CD4-positive, alpha-beta T cell treated with Interleukin-12 subunit alpha and Interleukin-12 subunit beta, for 1 hour (primary cell): ENCODE data around the gene FCHSD2.
A peak's percentile ranks its signal among the peaks of the same experiment; 100 is the strongest.
"Not testable (repeated sequence)": the region's sequence is repeated elsewhere in the genome, so short reads cannot be mapped to it uniquely, and the experiment has no call there.

ENCODE experiments used
- DNase-seq: peaks from one replicate; pipeline ENCODE4 v3.0.0-alpha.2; 2020

The FCHSD2 gene

DNA sequence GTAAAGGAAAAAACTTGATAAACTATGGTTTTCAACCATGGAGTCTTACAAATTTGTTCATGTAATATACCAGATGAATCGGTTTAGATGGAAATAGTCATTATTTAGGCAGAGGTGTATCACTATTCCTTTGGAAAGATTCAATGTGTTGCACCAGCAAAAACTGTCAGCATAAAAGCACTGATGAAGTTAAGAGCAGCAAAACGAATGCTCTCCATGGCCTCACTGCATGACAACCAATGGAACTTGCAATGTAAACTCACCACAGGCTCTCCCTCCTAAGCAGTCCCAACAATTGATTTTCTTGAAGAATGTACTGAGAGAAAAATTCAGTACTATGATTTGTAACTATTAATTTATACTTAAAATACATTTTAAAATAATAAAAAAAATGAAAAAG lies 139.9 kb downstream of the FCHSD2 start:
- DNase-seq, result no peak

DNA sequence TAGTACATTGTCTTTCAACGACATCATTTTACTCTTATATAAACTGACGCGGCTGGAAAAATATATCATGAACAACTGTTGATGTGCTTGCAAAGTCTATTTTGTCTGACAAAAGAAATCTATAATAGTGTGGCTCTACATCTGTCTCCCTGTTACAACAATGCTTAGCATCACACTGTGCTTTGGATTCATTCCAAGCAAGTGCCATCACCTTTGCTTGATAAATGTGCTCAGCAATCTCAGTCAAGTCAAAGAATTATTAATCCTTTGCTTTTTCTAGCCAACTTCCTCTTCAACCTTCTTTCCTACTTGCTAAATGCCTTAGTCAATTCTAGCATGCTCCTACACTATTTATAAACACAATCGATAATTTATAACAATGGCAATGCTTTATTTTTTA lies 140.5 kb downstream of the FCHSD2 start:
- DNase-seq, result no peak

DNA sequence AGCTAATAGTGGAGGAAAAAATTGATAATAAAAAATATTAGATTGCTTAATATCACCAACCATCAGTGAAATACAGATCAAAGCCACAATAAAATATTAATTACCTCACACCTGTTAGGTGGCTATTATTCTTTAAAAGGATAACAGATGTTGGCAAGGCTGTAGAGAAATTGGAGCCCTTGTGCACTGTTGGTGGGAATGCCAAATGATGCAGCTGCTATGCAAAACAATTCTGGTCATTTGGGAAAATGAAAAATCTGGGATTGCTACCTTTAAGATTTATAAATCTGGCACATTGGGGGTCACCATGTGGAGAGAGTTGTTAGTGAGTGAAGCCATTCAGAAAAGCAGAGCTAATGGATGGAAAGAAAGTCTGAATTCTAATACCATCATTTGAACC lies 143.4 kb downstream of the FCHSD2 start:
- no peak for DNase-seq

GRCh38 chr11:72996959-72997358 lies 145.2 kb downstream of the FCHSD2 start:
- DNase-seq, result no peak

DNA sequence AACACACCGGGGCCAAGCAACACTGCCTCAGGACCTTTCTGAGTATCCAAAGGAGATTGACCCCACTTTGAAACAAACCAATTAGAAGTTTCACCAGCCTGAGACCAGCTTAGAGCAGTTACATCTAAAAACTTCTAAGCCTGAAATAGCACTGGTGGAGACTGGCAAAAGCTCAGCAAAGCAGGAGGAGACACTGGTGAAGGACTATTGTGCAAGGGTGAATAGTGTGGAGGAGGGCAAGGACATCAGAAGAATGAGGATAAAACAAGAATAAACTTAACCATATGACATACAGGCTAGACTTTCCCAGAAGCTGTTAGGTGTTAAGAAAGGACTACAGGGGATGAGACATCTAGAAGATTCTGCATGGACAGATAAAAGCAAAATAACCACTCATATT lies 152.4 kb downstream of the FCHSD2 start:
- DNase-seq, result no peak

DNA sequence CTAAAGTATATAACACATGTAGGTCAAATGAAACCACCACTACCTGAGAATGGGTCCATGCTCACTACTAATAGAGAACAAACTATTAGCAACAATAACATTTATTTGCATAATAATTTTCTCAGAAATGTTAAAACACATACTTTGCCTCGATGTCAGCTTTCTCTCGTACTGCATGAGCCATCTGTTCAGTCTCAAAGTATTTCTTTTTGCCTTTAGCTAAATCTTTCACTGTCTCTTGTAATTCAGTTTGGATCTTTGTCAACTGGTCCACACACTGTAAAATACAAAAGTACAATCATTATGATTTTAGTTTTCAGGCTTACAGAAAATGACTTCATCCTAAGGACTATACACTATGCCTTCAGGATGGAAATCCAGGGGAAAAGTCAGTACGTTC lies 153.3 kb downstream of the FCHSD2 start:
- DNase-seq, result no peak

DNA sequence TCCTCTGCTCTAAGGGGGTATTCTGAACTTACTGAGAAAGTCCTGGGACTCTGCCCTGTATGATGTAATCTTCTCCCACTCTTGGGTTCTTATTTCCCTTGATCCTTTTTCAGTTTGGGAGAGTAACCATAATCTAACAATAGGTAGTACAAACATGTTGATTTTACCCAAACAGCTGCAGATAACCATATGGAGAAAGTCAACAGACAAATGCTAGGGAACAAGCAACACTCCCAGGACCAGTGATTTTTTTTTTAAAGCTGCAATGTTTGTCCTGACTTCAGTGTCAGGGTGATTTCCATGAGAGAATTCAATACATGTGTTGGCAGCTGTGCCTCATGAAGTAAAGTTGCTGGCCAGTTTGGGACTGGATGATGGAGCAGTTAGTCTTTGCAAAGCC lies 156.5 kb downstream of the FCHSD2 start:
- no peak for DNase-seq

GRCh38 chr11:72984453-72985077 lies 157.6 kb downstream of the FCHSD2 start:
- DNase-seq, result no peak

- no peak for DNase-seq
Measured at GRCh38 chr11:72983560-72983959, 158.6 kb downstream of the FCHSD2 start.

GRCh38 chr11:72981971-72982685 lies 160.0 kb downstream of the FCHSD2 start:
- no peak for DNase-seq

GRCh38 chr11:72981080-72981479 lies 161.0 kb downstream of the FCHSD2 start:
- DNase-seq, result no peak

GRCh38 chr11:72977782-72978181 lies 164.3 kb downstream of the FCHSD2 start:
- not testable (repeated sequence) for DNase-seq

GRCh38 chr11:72976522-72976892 lies 165.6 kb downstream of the FCHSD2 start:
- DNase-seq, result not testable (repeated sequence)

- peak; percentile 4 for DNase-seq
Measured at GRCh38 chr11:72975778-72976521, 166.2 kb downstream of the FCHSD2 start.

DNA sequence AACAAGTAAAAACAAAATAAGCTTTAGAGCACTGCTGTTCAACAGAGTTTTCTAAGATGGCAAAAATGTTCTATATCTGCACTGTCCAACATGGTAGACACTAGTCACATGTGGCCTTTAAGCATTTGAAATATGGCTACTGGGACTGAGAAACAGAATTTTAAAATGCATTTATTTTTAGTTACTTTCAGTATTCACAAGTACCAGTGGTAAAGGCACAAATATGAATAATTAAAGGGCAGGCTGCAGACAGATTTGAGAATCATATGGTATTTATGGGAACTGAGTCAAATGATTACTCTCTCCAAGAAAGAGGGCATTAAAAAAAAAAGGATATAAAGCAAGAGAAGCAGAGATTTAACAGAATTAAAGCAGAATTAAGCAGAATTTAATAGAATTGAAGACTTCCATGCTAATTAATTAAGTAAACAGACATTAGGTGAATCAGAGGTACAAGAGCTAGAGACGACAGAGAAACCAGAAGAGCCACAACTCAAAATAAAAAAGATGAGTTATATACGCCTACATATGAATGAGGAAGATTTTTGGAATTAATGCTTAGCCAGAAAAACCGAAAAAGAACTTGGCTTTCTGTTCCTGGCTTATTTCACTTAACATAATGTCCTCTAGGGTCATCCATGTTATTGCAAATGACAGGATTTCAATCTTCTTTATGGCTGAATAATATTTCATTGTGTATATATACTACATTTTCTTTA lies 167.5 kb downstream of the FCHSD2 start:
- DNase-seq, result no peak

DNA sequence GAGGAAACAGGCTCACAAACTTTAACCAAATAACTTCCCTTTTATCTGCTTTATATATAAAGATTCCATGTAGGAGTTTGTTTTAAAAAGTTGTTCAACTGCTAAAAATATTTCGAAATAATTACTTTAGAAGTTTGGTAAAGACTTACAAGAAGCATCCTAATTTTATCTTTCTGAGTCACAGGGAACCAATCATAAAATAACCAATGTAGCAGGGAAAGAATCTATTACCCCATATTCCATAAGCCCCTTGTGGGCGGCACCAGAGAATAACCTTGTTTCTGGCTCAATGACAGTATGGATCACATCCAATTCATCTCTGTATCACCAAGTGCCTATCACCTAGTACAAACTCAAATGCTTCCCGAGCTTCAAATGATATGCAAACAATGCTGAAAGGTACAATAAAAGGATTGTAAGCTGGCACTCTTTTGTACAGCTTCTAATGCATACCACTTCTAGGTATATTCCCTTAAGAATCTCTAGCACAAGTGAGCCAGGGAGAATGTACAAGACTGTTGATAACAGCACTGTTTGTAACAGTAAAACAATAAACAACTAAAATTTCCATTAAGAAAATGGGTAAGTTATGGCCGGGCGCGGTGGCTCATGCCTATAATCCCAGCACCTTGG lies 169.5 kb downstream of the FCHSD2 start:
- no peak for DNase-seq

GRCh38 chr11:72971192-72971967 lies 170.7 kb downstream of the FCHSD2 start:
- DNase-seq, result no peak

GRCh38 chr11:72970557-72971118 lies 171.5 kb downstream of the FCHSD2 start:
- DNase-seq, result no peak

DNA sequence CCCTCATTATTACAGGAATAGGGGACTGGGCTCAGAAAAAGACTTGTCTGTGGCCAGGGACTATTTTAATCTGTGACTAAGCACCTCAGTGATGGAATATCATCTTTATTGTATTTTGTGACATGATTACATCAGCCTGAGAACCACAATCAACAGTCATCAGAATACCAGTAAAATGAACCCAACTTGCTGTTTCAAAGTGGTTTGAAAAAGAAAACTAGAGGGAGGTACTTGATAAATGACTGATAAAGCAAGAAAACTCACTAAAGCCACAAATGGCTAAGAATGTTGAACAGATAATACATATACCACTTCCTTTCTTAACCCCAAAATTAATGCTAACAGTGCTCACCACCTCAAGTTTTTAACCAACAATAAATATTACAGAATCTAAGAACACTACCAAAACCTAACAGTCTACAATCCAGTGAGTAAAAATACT lies 172.2 kb downstream of the FCHSD2 start:
- peak; percentile 37 for DNase-seq

DNA sequence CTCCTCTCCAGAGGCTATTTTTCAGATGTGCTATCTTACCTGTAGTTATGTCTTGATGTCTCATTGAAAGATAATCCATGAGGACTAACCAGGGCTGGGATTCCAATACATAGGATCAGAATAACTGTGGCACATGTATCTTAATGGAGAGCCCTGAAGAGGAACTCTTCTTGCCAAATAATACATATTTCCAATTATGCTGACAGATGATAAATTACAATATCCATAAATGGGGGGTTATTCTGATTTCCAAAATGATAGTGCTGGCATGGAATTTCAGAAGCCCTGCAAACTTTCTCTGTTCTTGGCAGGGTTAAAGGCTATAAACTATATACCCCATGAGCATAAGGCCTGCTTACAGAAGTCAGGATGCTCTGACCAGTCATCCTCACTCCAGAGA lies 173.7 kb downstream of the FCHSD2 start:
- DNase-seq, result no peak

DNA sequence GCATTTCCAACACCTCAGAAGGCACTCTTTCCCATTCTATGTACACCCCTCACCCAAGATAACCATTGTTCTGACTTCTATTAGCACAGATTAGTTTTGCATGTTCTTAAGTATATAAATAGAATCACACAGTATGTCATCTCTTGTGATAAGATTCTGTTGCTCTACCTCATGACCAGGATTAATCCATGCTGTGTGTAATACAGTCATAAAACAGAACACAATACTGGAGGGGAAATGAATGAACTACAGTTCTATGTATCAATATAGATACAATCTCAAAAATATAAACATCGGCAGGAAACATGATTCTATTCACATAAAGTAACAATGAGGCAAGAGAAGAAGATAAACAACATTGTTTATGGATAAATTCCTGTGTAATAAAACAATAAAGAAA lies 176.4 kb downstream of the FCHSD2 start:
- DNase-seq, result no peak

- DNase-seq, result no peak
Measured at GRCh38 chr11:72962717-72963116, 179.4 kb downstream of the FCHSD2 start.
